ENCODE results near the gene DNAJB4. TPM values are rescaled to one million over a fixed set of nuclear protein-coding genes. Genes with fewer than 3 reads are reported as not detected.
A peak's percentile ranks its signal among the peaks of the same experiment; 100 is the strongest.
"Not testable (repeated sequence)": the region's sequence is repeated elsewhere in the genome, so short reads cannot be mapped to it uniquely, and the experiment has no call there.

DNAJB4 gene
- total RNA-seq, 1 donor from 2014 or later, result 29.0 TPM

GRCh38 chr1:77976433-77977076 is 28.2 kb upstream of the DNAJB4 start:
- H3K27ac ChIP-seq, result no peak overlapping the region
- H3K4me1 ChIP-seq, result peaks cover 49% of the 10 kb centered on the region
- no peak for DNase-seq
- no peak for TF ChIP-seq CTCF (IDR thresholded peaks at IDR 0.05)
- no peaks in the 10 kb centered on the region for H3K27me3 ChIP-seq (ENCODE audit: low read depth)
- peak overlapping the region; percentile 76 for H3K4me3 ChIP-seq
- no peak for ATAC-seq
- intact Hi-C loops (cut with DNase I), result no loop called here
- no peaks in the 10 kb centered on the region for H3K9me3 ChIP-seq
- peaks cover under 1% of the 10 kb centered on the region for H3K36me3 ChIP-seq

GRCh38 chr1:77977989-77978292 is 26.8 kb upstream of the DNAJB4 start:
- Histone ChIP-seq H3K9me3 (no peaks in the 10 kb centered on the region), H3K4me3 (peak overlapping the region; percentile 76), H3K27me3 (ENCODE audit: low read depth) (no peaks in the 10 kb centered on the region), H3K4me1 (peaks cover 40% of the 10 kb centered on the region), H3K36me3 (no peaks in the 10 kb centered on the region), H3K27ac (peak overlapping the region; percentile 96)
- intact Hi-C loops (cut with DNase I), result no loop called here
- ATAC-seq (no peak), DNase-seq (no peak)
- no peak for TF ChIP-seq CTCF (IDR thresholded peaks at IDR 0.05)

GRCh38 chr1:77978293-77978968 is 26.3 kb upstream of the DNAJB4 start:
- peak overlapping the region; percentile 96 for H3K27ac ChIP-seq
- TF ChIP-seq CTCF (IDR thresholded peaks at IDR 0.05), result no peak
- intact Hi-C loops (cut with DNase I), result no loop called here
- peak; percentile 87 for ATAC-seq
- peaks cover 40% of the 10 kb centered on the region for H3K4me1 ChIP-seq
- H3K27me3 ChIP-seq (ENCODE audit: low read depth), result no peaks in the 10 kb centered on the region
- no peak for DNase-seq
- peak overlapping the region; percentile 76 for H3K4me3 ChIP-seq
- no peaks in the 10 kb centered on the region for H3K36me3 ChIP-seq
- no peaks in the 10 kb centered on the region for H3K9me3 ChIP-seq

GRCh38 chr1:77978969-77979876 is 25.5 kb upstream of the DNAJB4 start, which contains the start of gene FUBP1:
FUBP1 (minus strand) TSS chr1:77979072; CDS start chr1:77979004, 68 bp downstream.
- intact Hi-C loops (cut with DNase I), result no loop called here
- peak; percentile 93 for DNase-seq
- Histone ChIP-seq H3K27ac (peak within 1 kb of the TSS; percentile 96), H3K4me3 (peak within 1 kb of the TSS; percentile 76), H3K36me3 (no peaks in the 10 kb centered on the region), H3K4me1 (peaks cover 46% of the 10 kb centered on the region), H3K27me3 (ENCODE audit: low read depth) (no peaks in the 10 kb centered on the region), H3K9me3 (no peaks in the 10 kb centered on the region)
- peak; percentile 96 to 97 for ATAC-seq
- peak; percentile 84 for TF ChIP-seq CTCF (IDR thresholded peaks at IDR 0.05)

GRCh38 chr1:77983352-77983996 is 21.3 kb upstream of the DNAJB4 start:
- intact Hi-C loops (cut with DNase I); ATAC-seq; H3K9me3 ChIP-seq; H3K4me3 ChIP-seq; H3K27ac ChIP-seq; DNase-seq; H3K36me3 ChIP-seq; H3K27me3 ChIP-seq (ENCODE audit: low read depth): not testable (repeated sequence)
- peaks cover 12% of the 10 kb centered on the region for H3K4me1 ChIP-seq

All from lower lobe of right lung (tissue), 2 donors.